Measurements from ENCODE around the gene KLHL29.
A peak's percentile ranks its signal among the peaks of the same experiment; 100 is the strongest.

KLHL29 gene

DNA sequence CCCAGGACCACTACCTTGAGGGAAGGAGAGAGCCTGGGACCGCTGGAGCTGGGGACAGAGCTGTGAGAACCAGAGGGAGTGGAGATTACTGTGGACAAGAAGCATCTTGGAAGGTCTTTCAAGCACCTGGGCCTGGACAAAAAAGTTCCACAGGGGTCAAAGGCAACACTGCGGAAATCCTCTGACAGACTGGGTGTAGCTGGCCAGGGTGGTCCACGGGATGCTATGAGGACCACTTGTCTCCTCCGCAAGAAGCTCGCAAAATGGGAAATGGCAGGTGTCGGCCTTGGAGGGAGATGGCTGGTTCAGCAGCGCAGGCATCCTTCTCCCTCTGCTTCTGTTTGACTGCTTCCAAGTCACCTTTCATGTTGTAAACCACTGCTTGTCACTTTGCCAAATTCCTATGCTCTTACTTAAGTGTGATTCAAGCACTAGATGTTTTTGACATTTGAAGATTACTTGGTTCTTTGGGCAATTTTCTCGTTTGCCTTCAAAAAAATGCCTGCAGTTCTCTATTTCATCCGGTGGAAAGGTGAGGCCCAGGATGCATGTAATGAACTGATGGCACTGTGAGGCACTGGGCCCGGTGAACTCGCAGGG is 27.7 kb downstream of the KLHL29 start:
- no peak overlapping the region for H3K4me3 ChIP-seq (replicated peaks; ENCODE audit: low read depth, low read length)
- DNase-seq (ENCODE audit: low read depth): peak; percentile 75
- TF ChIP-seq, protein P1, sequence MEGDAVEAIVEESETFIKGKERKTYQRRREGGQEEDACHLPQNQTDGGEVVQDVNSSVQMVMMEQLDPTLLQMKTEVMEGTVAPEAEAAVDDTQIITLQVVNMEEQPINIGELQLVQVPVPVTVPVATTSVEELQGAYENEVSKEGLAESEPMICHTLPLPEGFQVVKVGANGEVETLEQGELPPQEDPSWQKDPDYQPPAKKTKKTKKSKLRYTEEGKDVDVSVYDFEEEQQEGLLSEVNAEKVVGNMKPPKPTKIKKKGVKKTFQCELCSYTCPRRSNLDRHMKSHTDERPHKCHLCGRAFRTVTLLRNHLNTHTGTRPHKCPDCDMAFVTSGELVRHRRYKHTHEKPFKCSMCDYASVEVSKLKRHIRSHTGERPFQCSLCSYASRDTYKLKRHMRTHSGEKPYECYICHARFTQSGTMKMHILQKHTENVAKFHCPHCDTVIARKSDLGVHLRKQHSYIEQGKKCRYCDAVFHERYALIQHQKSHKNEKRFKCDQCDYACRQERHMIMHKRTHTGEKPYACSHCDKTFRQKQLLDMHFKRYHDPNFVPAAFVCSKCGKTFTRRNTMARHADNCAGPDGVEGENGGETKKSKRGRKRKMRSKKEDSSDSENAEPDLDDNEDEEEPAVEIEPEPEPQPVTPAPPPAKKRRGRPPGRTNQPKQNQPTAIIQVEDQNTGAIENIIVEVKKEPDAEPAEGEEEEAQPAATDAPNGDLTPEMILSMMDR (IDR thresholded peaks at IDR 0.05; ENCODE audit: low read length, missing control alignments): no peak

DNA sequence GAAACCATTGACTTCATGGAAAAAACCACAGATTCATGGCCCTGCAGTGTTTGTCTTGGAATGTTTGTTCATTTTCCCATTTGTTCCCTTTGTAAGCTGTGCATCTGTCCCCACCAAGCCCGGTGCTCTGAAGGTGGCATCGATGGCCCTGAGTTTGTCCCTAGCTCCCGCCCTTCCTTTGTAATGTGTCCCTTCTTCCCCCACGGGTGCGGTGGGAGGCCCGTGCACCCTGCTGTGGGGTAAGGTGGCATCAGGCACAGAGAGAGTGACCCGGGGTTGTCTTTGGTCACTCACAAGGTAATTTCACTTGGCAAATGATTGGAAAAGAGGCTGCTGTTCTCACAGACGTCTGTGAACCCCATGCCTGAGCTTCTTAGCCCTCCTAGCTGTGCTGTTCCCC is 28.7 kb downstream of the KLHL29 start:
- H3K4me3 ChIP-seq (replicated peaks; ENCODE audit: low read depth, low read length): no peak overlapping the region
- TF ChIP-seq, protein P1 (IDR thresholded peaks at IDR 0.05; ENCODE audit: low read length, missing control alignments): no peak
- DNase-seq (ENCODE audit: low read depth): no peak

DNA sequence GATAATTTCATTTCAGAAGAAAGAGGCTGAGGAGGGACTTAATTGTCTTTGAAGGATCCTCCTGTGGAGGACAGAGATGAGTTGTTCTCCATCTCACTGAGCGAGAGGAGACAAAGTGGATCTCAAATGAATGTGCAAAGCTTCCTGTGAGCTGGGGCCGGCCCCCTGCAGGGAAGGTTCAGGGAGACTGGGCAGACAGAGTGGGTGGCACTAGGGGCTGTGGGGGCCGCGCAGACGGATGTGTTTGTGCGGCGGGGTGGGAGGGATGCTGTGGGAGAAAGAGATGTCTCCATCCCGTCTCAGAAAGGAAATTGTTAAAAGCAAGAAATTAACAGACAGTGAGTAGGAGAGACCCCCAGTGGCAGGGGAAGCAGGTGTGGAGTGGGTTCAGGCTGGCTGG is 29.1 kb downstream of the KLHL29 start:
- TF ChIP-seq, protein P1 (IDR thresholded peaks at IDR 0.05; ENCODE audit: low read length, missing control alignments): no peak
- no peak for DNase-seq (ENCODE audit: low read depth)
- H3K4me3 ChIP-seq (replicated peaks; ENCODE audit: low read depth, low read length): no peak overlapping the region

DNA sequence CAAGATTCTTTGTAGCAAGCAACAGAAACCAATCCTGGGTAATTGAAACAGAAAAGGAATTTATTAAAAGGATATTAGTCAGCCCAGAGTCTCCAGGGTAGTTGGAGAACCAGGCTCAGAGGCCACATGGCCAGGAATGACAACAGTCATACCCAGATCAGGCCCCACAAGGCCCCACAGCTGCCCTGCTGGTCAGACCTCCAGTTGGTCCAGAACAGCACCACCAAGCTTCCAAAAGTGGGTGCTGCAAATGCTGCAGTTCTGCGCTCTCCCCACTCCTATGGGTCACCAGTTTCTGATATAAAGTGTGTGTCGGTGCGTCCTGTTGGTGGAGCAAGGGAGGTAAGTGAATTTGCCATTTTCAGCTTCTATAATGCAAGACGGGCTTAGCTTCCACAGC is 29.9 kb downstream of the KLHL29 start:
- TF ChIP-seq, protein P1 (IDR thresholded peaks at IDR 0.05; ENCODE audit: low read length, missing control alignments): peak; percentile 22
- no peak for DNase-seq (ENCODE audit: low read depth)
- no peak overlapping the region for H3K4me3 ChIP-seq (replicated peaks; ENCODE audit: low read depth, low read length)

DNA sequence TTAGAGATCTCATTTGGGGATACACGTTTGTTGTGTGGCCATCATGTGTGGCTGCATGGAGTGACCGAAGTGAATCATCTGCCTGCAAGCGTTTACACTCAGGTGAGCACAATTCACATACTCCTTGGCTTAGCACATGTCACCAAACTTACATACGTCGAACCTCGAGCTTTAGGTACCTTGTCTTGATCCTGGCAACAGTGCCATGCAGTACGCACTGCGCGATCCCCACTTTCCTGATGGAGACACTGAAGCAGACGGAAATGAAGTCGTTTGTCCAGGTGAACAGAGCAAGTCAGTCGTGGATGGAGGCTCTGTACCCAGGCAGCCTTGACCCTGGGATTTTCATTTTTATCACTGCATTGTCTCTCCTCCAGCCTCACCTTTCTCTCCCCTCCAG is 32.3 kb downstream of the KLHL29 start:
- no peak for DNase-seq (ENCODE audit: low read depth)
- TF ChIP-seq, protein P1 (IDR thresholded peaks at IDR 0.05; ENCODE audit: low read length, missing control alignments): no peak
- H3K4me3 ChIP-seq (replicated peaks; ENCODE audit: low read depth, low read length): no peak overlapping the region

DNA sequence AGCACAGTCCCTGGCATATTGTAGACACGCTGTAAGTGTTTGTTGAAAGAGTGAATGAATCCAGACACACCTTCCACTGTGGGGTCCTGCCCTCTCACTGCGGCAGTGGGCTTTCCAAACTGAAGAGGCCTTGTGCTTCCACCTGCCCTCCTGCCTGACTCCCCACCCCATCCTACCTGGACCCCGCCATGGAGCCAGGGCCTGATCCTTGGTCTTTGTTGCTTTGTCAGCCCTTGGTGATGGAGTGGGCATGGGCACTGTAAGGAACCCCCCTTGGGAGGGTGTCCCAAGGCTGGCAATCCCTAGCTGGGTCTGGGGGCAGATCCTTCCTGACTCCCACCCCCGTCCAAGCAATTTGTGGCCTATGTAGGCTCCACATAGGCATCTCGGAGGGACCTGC is 33.1 kb downstream of the KLHL29 start:
- no peak overlapping the region for H3K4me3 ChIP-seq (replicated peaks; ENCODE audit: low read depth, low read length)
- TF ChIP-seq, protein P1 (IDR thresholded peaks at IDR 0.05; ENCODE audit: low read length, missing control alignments): no peak
- DNase-seq (ENCODE audit: low read depth): no peak

DNA sequence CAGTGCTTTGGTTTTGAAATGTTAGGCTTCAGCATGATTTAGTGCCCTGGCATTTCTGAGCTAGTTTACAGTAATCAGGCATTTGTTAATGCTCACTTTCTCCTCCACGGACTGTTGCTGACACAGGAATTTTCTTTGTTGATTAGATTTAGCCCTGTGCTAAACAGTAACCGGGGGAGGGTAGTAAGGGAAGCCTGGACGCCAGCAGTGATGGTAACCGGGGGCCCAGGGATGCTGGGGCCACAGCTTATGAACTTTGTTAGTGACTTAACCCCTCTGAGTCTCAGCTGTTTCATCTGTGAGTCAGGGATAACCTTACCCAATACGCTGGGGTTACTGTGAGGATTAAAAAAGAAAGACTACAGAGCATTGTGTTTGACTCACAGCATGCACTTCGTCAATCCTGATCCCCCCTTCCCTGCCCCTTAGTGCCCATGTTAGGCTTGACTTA is 33.5 kb downstream of the KLHL29 start:
- TF ChIP-seq, protein P1 (IDR thresholded peaks at IDR 0.05; ENCODE audit: low read length, missing control alignments): no peak
- H3K4me3 ChIP-seq (replicated peaks; ENCODE audit: low read depth, low read length): no peak overlapping the region
- peak; percentile 63 for DNase-seq (ENCODE audit: low read depth)

Data from fibroblast of pulmonary artery (primary cell).